IMR-90 (cell line): Measurements from ENCODE around the gene GK. TPM values are rescaled to one million over a fixed set of nuclear protein-coding genes. Genes with fewer than 3 reads are reported as not detected.

ENCODE experiments used
- ATAC-seq: fragments of 200-7000 bp; cut with Tn5 transposase; 2 replicates; pipeline ENCODE4 v1.9.1; 2020; ENCODE audit warnings: low read depth, mild to moderate bottlenecking, moderate library complexity
- BruUV-seq: library from RNA; stranded (reverse); fragments of 400-500 nt; replicated peaks from 2 replicates; lab custom pipeline; 2021; lab: Mats Ljungman, UMichigan
- CTCF ChIA-PET: fragments of 300-600 bp; formaldehyde crosslinking; extraction: SDS; loops from one replicate; lab custom pipeline; 2021; ENCODE audit warnings: antibody characterized with exemption; lab: Yijun Ruan, JAX
- POLR2A ChIA-PET: fragments of 300-600 bp; sonication (Branson Sonifier 250); formaldehyde crosslinking; loops from one replicate; lab custom pipeline; 2022; ENCODE audit warnings: antibody characterized with exemption; ENCODE audit not compliant: unreplicated experiment; lab: Charles Lee
- DNase-seq: peaks from one replicate; pipeline ENCODE4 v3.0.0; 2013
- H2AFZ ChIP-seq: replicated peaks from 2 replicates; pipeline ENCODE3; 2013; ENCODE audit warnings: low read length, mild to moderate bottlenecking; ENCODE audit not compliant: poor library complexity
- H2AK5ac ChIP-seq: 2 replicates; pipeline ENCODE4 v1.6.1; 2013; ENCODE audit warnings: low read depth, low read length, inconsistent platforms
- H2AK9ac ChIP-seq: replicated peaks from 2 replicates; pipeline ENCODE3; 2013; ENCODE audit warnings: mild to moderate bottlenecking, low read depth, low read length, moderate library complexity; ENCODE audit not compliant: poor library complexity
- H2BK120ac ChIP-seq: 2 replicates; pipeline ENCODE4 v1.6.1; 2013; ENCODE audit warnings: low read depth, low read length, inconsistent platforms
- H2BK15ac ChIP-seq: 3 replicates; pipeline ENCODE4 v1.6.1; 2013; ENCODE audit warnings: low read depth, low read length, inconsistent platforms
- H2BK20ac ChIP-seq: 2 replicates; pipeline ENCODE4 v1.6.1; 2013; ENCODE audit warnings: low read depth, mild to moderate bottlenecking, inconsistent platforms, low read length, moderate library complexity
- H2BK5ac ChIP-seq: 2 replicates; pipeline ENCODE4 v1.6.1; 2013; ENCODE audit warnings: mild to moderate bottlenecking, low read depth, low read length, inconsistent platforms; ENCODE audit not compliant: poor library complexity, severe bottlenecking
- H3K14ac ChIP-seq: replicated peaks from 2 replicates; pipeline ENCODE4 v1.6.1; 2013; ENCODE audit warnings: low read depth, low read length, inconsistent platforms
- H3K18ac ChIP-seq: 2 replicates; pipeline ENCODE4 v1.6.1; 2013; ENCODE audit warnings: low read depth, low read length, control low read depth
- H3K23ac ChIP-seq: 2 replicates; pipeline ENCODE4 v1.6.1; 2013; ENCODE audit warnings: low read depth, low read length, inconsistent platforms
- H3K27ac ChIP-seq: 2 replicates; pipeline ENCODE4 v1.5.1; 2013; ENCODE audit warnings: mild to moderate bottlenecking, control low read depth, low read length; ENCODE audit not compliant: insufficient read depth
- H3K27me3 ChIP-seq: 2 replicates; pipeline ENCODE4 v1.6.1; 2013; ENCODE audit warnings: low read length; ENCODE audit not compliant: control insufficient read depth, insufficient read depth
- H3K36me3 ChIP-seq: 2 replicates; pipeline ENCODE4 v1.6.1; 2013; ENCODE audit warnings: low read length, mixed read lengths; ENCODE audit not compliant: control insufficient read depth, insufficient read depth
- H3K4ac ChIP-seq: 2 replicates; pipeline ENCODE4 v1.6.1; 2013; ENCODE audit warnings: low read depth, low read length, inconsistent platforms
- H3K4me1 ChIP-seq: 2 replicates; pipeline ENCODE4 v1.6.1; 2013; ENCODE audit warnings: low read length, mixed read lengths; ENCODE audit not compliant: control insufficient read depth, insufficient read depth
- H3K4me2 ChIP-seq: 2 replicates; pipeline ENCODE4 v1.6.1; 2013; ENCODE audit warnings: low read depth, mild to moderate bottlenecking, control low read depth, low read length, moderate library complexity
- H3K4me3 ChIP-seq: 2 replicates; pipeline ENCODE4 v1.5.1; 2013; ENCODE audit warnings: low read depth, mild to moderate bottlenecking, control low read depth, low read length, moderate library complexity; ENCODE audit not compliant: insufficient read depth
- H3K56ac ChIP-seq: 2 replicates; pipeline ENCODE4 v1.6.1; 2013; ENCODE audit warnings: low read length, inconsistent platforms; ENCODE audit not compliant: insufficient read depth; ENCODE audit errors: extremely low read depth
- H3K79me1 ChIP-seq, 2 experiments: 2 replicates each; pipeline ENCODE4 v1.6.1; 2013; ENCODE audit warnings: low read length in 2 of 2, inconsistent platforms in 1 of 2, low read depth in 1 of 2
- H3K9ac ChIP-seq: 2 replicates; pipeline ENCODE4 v1.6.1; 2013; ENCODE audit warnings: low read depth, low read length, control low read depth
- H3K9me1 ChIP-seq: 2 replicates; pipeline ENCODE4 v1.6.1; 2013; ENCODE audit warnings: low read length, inconsistent platforms; ENCODE audit not compliant: insufficient read depth
- H3K9me3 ChIP-seq: 2 replicates; pipeline ENCODE4 v1.6.1; 2013; ENCODE audit warnings: low read length; ENCODE audit not compliant: control insufficient read depth, insufficient read depth
- H4K20me1 ChIP-seq: 2 replicates; pipeline ENCODE4 v1.6.1; 2013; ENCODE audit warnings: low read length, inconsistent platforms; ENCODE audit not compliant: insufficient read depth
- H4K5ac ChIP-seq: 2 replicates; pipeline ENCODE4 v1.6.1; 2013; ENCODE audit warnings: mild to moderate bottlenecking, low read depth, low read length, control low read depth
- H4K8ac ChIP-seq, 2 experiments: 2 replicates each; pipeline ENCODE4 v1.6.1; 2013; ENCODE audit warnings: low read depth in 2 of 2, low read length in 2 of 2, control low read depth in 1 of 2, inconsistent platforms in 1 of 2
- H4K91ac ChIP-seq: 2 replicates; pipeline ENCODE4 v1.6.1; 2013; ENCODE audit warnings: low read depth, low read length, inconsistent platforms; ENCODE audit not compliant: insufficient read depth
- BHLHE40 ChIP-seq: fragments of 150-350 bp; IDR thresholded peaks from 2 replicates; pipeline ENCODE4 v1.6.1; 2016; ENCODE audit warnings: mild to moderate bottlenecking, low read depth, low read length
- CEBPB ChIP-seq: IDR thresholded peaks from 2 replicates; pipeline ENCODE4 v1.6.1; 2012; ENCODE audit warnings: low read depth, low read length, improper control_type of control experiment
- CHD1 ChIP-seq: IDR thresholded peaks from 2 replicates; pipeline ENCODE4 v1.6.1; 2012; ENCODE audit warnings: low read depth, low read length, improper control_type of control experiment
- FOS ChIP-seq: fragments of 150-350 bp; IDR thresholded peaks from 2 replicates; pipeline ENCODE4 v1.6.1; 2016; ENCODE audit warnings: low read depth, low read length
- MAFK ChIP-seq: IDR thresholded peaks from 2 replicates; pipeline ENCODE4 v1.6.1; 2012; ENCODE audit warnings: low read depth, low read length, improper control_type of control experiment
- MAZ ChIP-seq: IDR thresholded peaks from 2 replicates; pipeline ENCODE4 v1.6.1; 2012; ENCODE audit warnings: low read depth, mild to moderate bottlenecking, low read length, improper control_type of control experiment, moderate library complexity, borderline replicate concordance
- MXI1 ChIP-seq: IDR thresholded peaks from 2 replicates; pipeline ENCODE4 v1.6.1; 2012; ENCODE audit warnings: low read depth, mild to moderate bottlenecking, low read length, moderate library complexity, borderline replicate concordance
- NFE2L2 ChIP-seq: fragments of 150-350 bp; IDR thresholded peaks from 2 replicates; pipeline ENCODE4 v1.6.1; 2016; ENCODE audit warnings: low read depth, mild to moderate bottlenecking, low read length
- POLR2A ChIP-seq: IDR thresholded peaks from 2 replicates; pipeline ENCODE4 v1.6.1; 2012; ENCODE audit warnings: mild to moderate bottlenecking, low read depth, low read length
- RAD21 ChIP-seq: IDR thresholded peaks from 2 replicates; pipeline ENCODE4 v1.6.1; 2012; ENCODE audit warnings: low read length, improper control_type of control experiment
- RCOR1 ChIP-seq: IDR thresholded peaks from 2 replicates; pipeline ENCODE4 v1.6.1; 2012; ENCODE audit warnings: mild to moderate bottlenecking, low read length, improper control_type of control experiment; ENCODE audit not compliant: insufficient replicate concordance
- RFX5 ChIP-seq: IDR thresholded peaks from 2 replicates; pipeline ENCODE4 v1.8.0; 2012; ENCODE audit warnings: low read depth, mild to moderate bottlenecking, low read length, moderate library complexity
- SMC3 ChIP-seq: fragments of 150-350 bp; IDR thresholded peaks from 2 replicates; pipeline ENCODE4 v1.6.1; 2016; ENCODE audit warnings: low read depth, mild to moderate bottlenecking, antibody characterized with exemption, low read length, moderate library complexity
- dilution Hi-C: fragments of 300-500 bp; cut with HindIII; formaldehyde crosslinking; loops from one replicate; pipeline ENCODE4 v1.14.3; 2018; ENCODE audit warnings: low sequenced_read_pairs; ENCODE audit not compliant: unreplicated experiment
- in situ Hi-C: fragments of 300-500 bp; cut with MboI; formaldehyde crosslinking; loops from 3 replicates; pipeline ENCODE4 v1.14.3; 2019; ENCODE audit warnings: low sequenced_read_pairs, inconsistent platforms, mixed read lengths
- intact Hi-C: fragments of 100-400 bp; cut with micrococcal nuclease; formaldehyde crosslinking; loops from 2 replicates; pipeline ENCODE4 v1.10.0; 2022
- polyA plus RNA-seq, 3 experiments: library from polyadenylated mRNA; depleted of rRNA; stranded (reverse); fragments of >200 nt; gene quantifications; 2 replicates each; pipeline ENCODE4 v1.2.3, GENCODE V29; 2012; ENCODE audit warnings: low replicate concordance in 1 of 3
- total RNA-seq: library from RNA; depleted of rRNA; stranded (reverse); fragments of >200 nt; gene quantifications from 2 replicates; pipeline ENCODE4 v1.2.3, GENCODE V29; 2012
- TF ChIP-seq, protein P1 (sequence below): fragments of 150-350 bp; IDR thresholded peaks from 2 replicates; pipeline ENCODE4 v1.6.1; 2017; ENCODE audit warnings: mild to moderate bottlenecking, antibody characterized with exemption, low read length, low read depth
- TF ChIP-seq, protein P2 (sequence below): fragments of 150-350 bp; IDR thresholded peaks from 2 replicates; pipeline ENCODE4 v1.6.1; 2016; ENCODE audit warnings: low read depth, mild to moderate bottlenecking, low read length, moderate library complexity, borderline replicate concordance
- TF ChIP-seq, protein P3 (sequence below): conservative IDR thresholded peaks from 2 replicates; pipeline ENCODE4 v1.5.1; 2012; ENCODE audit warnings: mild to moderate bottlenecking, low read depth, low read length, improper control_type of control experiment

GK gene
- total and polyA plus RNA-seq, 2 of the 4 experiments (the other 2 are of a cell fraction) = 7.6 to 9.3 TPM

DNA sequence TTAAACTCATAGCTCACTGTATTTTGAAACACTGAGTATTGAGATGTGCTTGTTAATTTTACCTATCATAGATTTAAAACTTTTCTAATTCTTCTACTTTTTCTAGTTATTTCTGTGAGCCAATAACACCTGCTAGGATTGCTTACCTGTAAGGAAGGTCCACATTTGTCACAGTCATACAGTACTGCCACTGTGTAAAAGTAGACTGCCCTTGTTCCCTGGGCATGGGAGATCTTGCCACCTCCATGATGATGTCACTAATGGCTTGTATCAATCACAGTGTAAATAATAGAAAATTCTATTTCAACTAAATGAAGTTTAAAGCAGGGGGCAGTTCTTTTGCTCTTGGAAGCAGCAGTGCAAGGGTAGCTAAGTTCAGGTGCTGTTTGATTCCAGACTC, 35.9 kb downstream of the GK start:
- no peak overlapping the region for H2BK15ac ChIP-seq
- ChIA-PET POLR2A (no interaction called here), CTCF (interaction anchor here (0.6 kb wide), 1 partner anchor 16 kb away, joined by 3 read pairs; no protein-coding TSS in a partner anchor)
- H3K14ac ChIP-seq = no peak overlapping the region
- H3K4me2 ChIP-seq = no peak overlapping the region
- H4K8ac ChIP-seq = no peak overlapping the region
- in situ Hi-C loops = no loop called here
- no peak overlapping the region for H2AK5ac ChIP-seq
- no peaks in the 10 kb centered on the region for H3K9me1 ChIP-seq
- TF ChIP-seq, protein P1, sequence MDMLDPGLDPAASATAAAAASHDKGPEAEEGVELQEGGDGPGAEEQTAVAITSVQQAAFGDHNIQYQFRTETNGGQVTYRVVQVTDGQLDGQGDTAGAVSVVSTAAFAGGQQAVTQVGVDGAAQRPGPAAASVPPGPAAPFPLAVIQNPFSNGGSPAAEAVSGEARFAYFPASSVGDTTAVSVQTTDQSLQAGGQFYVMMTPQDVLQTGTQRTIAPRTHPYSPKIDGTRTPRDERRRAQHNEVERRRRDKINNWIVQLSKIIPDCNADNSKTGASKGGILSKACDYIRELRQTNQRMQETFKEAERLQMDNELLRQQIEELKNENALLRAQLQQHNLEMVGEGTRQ = no peak
- TF ChIP-seq MAZ = no peak
- no peak for TF ChIP-seq RFX5
- TF ChIP-seq, protein P2, sequence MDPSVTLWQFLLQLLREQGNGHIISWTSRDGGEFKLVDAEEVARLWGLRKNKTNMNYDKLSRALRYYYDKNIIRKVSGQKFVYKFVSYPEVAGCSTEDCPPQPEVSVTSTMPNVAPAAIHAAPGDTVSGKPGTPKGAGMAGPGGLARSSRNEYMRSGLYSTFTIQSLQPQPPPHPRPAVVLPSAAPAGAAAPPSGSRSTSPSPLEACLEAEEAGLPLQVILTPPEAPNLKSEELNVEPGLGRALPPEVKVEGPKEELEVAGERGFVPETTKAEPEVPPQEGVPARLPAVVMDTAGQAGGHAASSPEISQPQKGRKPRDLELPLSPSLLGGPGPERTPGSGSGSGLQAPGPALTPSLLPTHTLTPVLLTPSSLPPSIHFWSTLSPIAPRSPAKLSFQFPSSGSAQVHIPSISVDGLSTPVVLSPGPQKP = no peak
- TF ChIP-seq POLR2A = no peak
- TF ChIP-seq FOS = no peak
- TF ChIP-seq CEBPB = no peak
- TF ChIP-seq RAD21 = no peak
- TF ChIP-seq, protein P3, sequence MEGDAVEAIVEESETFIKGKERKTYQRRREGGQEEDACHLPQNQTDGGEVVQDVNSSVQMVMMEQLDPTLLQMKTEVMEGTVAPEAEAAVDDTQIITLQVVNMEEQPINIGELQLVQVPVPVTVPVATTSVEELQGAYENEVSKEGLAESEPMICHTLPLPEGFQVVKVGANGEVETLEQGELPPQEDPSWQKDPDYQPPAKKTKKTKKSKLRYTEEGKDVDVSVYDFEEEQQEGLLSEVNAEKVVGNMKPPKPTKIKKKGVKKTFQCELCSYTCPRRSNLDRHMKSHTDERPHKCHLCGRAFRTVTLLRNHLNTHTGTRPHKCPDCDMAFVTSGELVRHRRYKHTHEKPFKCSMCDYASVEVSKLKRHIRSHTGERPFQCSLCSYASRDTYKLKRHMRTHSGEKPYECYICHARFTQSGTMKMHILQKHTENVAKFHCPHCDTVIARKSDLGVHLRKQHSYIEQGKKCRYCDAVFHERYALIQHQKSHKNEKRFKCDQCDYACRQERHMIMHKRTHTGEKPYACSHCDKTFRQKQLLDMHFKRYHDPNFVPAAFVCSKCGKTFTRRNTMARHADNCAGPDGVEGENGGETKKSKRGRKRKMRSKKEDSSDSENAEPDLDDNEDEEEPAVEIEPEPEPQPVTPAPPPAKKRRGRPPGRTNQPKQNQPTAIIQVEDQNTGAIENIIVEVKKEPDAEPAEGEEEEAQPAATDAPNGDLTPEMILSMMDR = no peak
- no peak for TF ChIP-seq RCOR1
- TF ChIP-seq MXI1 = no peak
- no peak for TF ChIP-seq SMC3
- no peak for TF ChIP-seq MAFK
- no peak for TF ChIP-seq CHD1
- TF ChIP-seq BHLHE40 = no peak
- no peak for TF ChIP-seq NFE2L2
- H2BK20ac ChIP-seq = no peak overlapping the region
- H2AK9ac ChIP-seq = no peak overlapping the region
- H4K5ac ChIP-seq = no peak overlapping the region
- H3K36me3 ChIP-seq = peaks cover 4% of the 10 kb centered on the region; the same call in 1 of the 2 replicates
- dilution Hi-C loops = no loop called here
- intact Hi-C loops = no loop called here
- no peak overlapping the region for H3K27ac ChIP-seq
- ATAC-seq (no peak), DNase-seq (no peak)
- H3K9ac ChIP-seq = no peak overlapping the region
- no TSS peak for BruUV-seq
- H2BK5ac ChIP-seq = no peak overlapping the region
- H3K23ac ChIP-seq = no peak overlapping the region
- H2AFZ ChIP-seq = no peak overlapping the region
- no peak overlapping the region for H3K56ac ChIP-seq
- no peaks in the 10 kb centered on the region for H3K4me1 ChIP-seq
- no peaks in the 10 kb centered on the region for H3K79me1 ChIP-seq
- H3K4me3 ChIP-seq = no peak overlapping the region
- no peak overlapping the region for H3K4ac ChIP-seq
- H4K20me1 ChIP-seq = no peaks in the 10 kb centered on the region
- no peaks in the 10 kb centered on the region for H3K9me3 ChIP-seq
- H3K27me3 ChIP-seq = no peaks in the 10 kb centered on the region
- no peak overlapping the region for H3K18ac ChIP-seq
- no peak overlapping the region for H4K91ac ChIP-seq
- H2BK120ac ChIP-seq = no peak overlapping the region
